Stimulated activated CD8-positive, alpha-beta memory T cell treated with anti-CD3 and anti-CD28 coated beads, Interleukin-7, amount 100 ng/mL, for 4 hours (primary cell): Measurements from ENCODE around the gene ZFHX3.

Source experiments
- DNase-seq, 2 donors: peaks; one replicate each; pipeline ENCODE4 v3.0.0-alpha.2; 2020; ENCODE audit warnings: low read depth in 2 of 2

Gene ZFHX3

GRCh38 chr16:72798264-72798663, 249.7 kb downstream of the ZFHX3 start:
- no peak for DNase-seq

DNA sequence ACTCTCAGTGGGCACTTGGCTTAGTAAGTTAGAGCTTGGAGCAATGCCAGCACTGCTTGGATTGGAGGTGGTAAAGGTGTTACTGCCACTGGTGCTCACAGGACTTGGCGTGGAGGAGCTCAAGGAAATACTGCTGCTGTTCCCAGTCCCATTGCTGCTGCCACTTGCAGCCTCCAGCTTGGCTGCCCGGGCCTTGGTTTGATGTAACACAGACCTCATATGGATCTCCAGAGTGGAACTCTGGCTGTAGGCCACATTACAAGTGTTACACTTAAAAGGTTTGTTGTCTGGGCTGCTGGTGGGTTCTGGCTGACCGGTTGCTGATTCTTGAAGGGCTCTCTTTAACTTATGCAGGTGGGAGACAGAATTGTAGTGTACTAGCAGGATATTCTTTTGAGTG, 250.3 kb downstream of the ZFHX3 start:
- no peak for DNase-seq

GRCh38 chr16:72796222-72796621, 251.7 kb downstream of the ZFHX3 start:
- no peak for DNase-seq

GRCh38 chr16:72794986-72795385, 252.9 kb downstream of the ZFHX3 start:
- no peak for DNase-seq

GRCh38 chr16:72794319-72794718, 253.6 kb downstream of the ZFHX3 start:
- no peak for DNase-seq

DNA sequence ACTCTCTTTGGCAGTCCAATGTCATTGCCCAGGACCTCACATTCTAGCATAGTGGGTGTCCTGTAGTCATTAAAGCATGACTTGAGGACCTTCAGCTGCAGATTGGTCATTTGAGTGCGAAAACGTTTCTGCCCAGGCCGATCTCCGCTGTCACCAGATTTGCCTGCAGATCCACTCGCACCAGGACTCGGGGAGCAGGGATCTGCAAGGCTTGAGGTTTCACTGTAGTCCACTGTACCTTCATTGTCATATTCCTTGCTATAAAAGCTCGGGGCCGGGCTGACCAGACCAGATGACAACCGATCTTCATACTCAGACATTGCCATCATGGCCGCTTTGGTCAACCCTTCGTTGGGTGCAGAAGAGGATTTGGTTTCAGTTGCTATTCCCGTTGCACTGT, 254.2 kb downstream of the ZFHX3 start:
- no peak for DNase-seq

- DNase-seq = no peak
Observed at GRCh38 chr16:72793017-72793416, 254.9 kb downstream of the ZFHX3 start.

GRCh38 chr16:72791786-72792185, 256.1 kb downstream of the ZFHX3 start:
- DNase-seq = no peak

DNA sequence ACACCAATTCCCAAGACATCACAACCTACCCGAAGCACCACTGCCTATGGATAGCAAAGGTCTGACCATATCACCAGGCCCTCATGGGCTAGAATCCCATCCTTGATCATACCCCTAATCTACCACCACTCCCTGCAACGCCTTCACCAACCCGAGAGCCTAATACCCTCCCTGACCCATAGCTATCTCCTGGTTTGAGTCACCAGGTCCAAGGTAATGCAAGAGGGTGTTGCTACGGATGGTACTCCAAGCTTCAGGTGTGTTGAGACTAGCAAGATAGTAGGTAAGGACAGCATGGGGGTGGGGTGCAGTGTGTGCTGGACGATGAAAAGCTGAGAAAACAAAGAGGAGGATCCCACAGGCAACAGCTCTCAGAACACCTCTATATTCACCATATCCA, 258.0 kb downstream of the ZFHX3 start:
- no peak for DNase-seq

DNA sequence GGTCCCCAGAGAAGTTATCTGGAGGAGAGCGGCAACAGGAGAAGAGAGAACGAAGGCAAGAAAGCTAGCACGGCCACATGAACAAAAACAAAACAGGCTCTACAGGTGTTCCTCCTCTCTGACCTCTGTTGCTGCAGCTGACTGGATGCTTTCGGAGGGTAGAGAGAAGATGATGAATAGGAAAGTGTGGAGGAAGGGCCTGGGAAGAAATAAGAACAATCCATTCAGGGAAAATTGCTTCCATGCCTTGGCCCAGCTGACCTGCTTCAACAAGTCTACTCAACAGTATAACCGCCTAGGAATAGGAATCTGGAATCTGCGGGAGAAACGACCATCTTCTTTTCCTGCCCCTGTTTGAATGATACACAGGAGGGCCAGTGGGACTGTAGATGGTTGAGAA, 258.5 kb downstream of the ZFHX3 start:
- no peak for DNase-seq

DNA sequence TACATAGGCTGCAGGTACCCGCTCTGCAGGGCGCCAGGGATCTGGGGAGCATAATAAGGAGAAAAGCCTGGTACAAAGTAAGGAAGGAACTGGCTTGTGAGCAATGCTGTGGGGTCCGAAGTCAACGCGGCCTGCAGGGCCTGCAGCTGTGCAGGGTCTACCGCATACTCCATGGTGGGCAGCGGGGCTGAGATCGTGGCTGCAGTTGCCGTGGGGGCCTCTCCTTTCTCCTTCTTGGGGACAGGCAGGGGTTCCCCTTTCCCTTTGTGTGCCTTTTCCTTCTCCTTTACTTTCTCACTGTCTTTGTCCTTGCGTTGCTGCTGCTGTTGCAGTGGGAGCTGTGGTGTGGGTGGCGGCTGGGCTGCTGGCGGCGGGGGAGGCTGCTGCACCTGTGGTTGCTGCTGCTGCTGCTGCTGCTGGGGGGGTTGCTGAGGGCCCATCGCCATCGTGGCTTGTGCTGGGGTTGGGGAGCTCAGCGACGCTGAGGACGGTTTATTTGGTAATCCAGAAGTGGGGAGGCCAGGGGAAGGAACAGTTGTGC, 259.6 kb downstream of the ZFHX3 start:
- no peak for DNase-seq

DNA sequence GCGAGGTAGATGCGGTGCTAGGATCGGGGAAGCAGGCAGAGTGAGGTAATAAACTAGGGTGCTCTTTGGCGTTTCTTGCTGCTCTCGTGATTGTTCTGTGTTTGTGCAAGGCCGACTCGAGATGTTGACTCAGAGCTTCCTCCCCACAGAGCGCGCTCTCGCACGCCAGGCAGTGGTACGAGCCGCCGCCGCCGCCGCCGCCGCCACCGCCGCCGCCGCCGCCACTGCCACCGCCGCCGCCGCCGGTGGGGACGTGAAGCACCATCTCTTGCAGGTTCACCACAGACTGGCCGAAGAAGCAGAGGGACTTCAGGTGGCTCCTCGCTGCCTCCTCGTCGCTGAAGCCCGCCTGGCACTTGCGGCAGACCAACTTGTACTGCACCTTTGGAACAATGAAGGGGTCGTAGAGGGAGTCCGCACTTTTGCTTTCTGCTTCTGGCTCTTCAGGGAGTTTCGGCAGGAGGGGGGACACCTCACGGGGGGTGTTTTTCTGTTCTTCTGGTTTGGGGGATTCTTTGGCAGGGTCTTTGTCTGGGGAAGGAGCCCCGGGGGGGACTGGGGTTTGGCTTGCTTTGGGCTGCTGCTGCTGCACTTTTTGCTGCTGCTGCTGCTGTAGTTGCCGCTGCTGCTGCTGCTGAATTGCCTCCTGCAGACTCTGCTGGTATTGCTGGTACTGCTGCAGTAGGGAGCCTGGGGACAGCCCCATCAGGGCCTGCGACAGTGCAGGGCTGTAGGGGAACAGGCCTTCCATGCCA, 260.2 kb downstream of the ZFHX3 start:
- peak; percentile 12 to 56 for DNase-seq

- DNase-seq = no peak
Observed at GRCh38 chr16:72787130-72787513, 260.8 kb downstream of the ZFHX3 start.

- DNase-seq = no peak
Observed at GRCh38 chr16:72786606-72787005, 261.3 kb downstream of the ZFHX3 start.

DNA sequence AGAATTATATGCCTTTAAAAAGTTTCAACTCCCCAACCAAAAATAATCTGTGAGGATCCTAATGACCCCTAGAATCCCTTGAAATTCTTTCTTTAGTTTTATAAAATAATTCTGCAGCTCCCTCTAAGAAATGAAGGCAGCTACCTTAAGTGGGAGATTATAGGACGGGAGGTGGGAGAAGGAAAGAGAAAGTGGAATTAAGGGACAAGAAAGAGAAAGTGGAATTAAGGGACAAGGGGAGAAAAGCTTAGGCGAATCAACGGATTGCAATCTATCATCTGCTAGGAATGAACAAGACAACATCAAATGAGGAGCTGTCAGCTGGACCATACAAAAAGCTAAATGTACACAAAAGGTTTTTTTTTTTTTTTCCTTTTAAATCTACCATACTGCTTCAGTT, 262.0 kb downstream of the ZFHX3 start:
- DNase-seq = no peak

DNA sequence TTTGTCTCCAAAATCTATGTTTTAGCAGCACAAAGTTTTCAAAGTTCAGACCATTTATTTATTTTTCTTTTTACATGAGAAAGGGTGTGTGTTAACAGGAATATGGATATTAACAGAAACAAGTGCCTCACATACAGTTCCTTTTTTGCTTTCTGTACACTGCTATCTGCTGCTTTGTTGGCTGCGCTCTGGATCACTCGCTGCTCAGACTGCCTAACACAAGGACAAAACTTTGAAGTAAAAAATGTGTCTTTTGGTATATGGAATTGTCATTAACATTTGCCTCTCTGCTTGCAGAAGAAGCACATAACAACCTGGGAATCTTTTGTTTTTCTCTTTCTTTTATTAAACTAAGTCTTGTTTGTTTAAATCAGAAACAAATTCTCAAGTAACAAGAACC, 262.8 kb downstream of the ZFHX3 start:
- DNase-seq = no peak

DNA sequence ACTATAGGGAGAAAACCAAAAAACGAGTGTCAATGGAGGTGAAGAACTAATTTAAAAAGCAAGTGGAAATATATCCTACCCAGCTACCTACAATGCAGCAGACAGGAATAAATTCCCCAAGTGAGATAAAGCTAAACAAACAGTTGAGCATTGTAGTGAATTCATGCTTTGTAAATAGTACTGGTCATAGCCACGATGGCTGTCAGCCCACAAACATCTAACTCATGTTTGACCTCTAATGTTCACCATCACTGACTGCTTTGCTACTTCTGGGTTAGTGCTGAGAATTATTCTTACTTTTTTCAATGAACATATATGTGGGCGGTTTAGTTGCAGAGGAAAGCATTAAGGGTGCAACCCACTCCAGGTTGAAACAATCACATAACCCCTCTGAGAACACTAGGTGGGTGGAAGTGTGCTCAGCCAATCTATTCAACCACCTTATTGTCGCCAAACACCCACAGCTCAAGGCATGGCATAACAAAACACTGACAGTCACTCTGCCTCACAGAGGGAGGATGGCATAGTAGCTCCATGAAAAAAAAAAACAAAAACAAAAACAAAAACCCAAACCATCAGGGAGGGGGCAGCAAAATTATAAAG, 264.1 kb downstream of the ZFHX3 start:
- DNase-seq = no peak

- no peak for DNase-seq
Observed at GRCh38 chr16:72769876-72770275, 278.1 kb downstream of the ZFHX3 start.

GRCh38 chr16:72768591-72768990, 279.3 kb downstream of the ZFHX3 start:
- no peak for DNase-seq

DNA sequence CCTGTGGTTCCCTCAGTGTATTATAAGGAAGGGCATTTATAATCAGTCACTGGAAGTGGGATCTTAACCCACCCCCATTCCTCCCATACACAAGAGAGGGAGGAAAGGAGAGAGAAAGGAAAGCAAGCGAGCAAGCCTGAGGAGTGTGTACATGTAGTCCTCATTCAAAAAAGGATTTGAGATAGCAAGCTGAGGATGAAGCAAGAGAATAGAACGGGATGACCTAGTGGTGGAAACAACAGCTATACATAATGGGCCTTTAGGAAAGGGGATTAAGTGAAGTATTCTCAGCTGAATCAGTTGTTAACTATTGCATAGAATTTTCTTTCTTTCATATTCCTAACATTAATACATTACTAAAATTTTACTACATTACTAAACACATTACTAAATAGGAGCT, 281.4 kb downstream of the ZFHX3 start:
- DNase-seq = no peak

DNA sequence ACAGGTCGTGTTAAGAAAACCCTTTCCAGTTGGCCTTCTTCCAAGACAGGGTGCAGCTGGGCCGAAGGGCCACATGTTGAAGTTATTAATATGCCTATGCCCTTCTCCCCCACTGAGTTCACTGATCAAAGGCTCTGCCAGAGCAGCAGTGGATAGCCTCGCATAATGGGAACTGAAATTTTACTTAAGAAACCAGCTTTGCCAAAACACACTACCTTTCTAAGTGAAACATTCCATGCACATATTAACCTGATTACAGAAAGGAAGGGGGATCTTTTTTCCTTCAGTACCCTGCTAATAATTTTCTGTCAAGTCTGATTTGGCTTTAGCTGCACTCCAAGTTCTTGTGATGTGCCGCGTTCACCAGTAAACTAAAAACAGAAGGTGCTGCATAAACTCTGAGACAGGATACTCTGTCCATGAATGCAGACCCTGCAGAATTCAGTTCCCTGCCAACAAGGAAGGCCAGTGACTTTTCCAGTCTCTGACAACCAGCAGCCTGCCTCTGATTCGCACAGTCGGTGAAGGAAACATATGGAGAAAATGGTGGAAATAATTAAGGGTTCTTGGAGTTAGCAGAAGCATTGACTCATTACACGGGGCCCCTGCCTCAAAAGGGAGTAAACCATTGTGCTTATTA, 283.8 kb downstream of the ZFHX3 start:
- no peak for DNase-seq

- DNase-seq = no peak
Observed at GRCh38 chr16:72760581-72760980, 287.3 kb downstream of the ZFHX3 start.

GRCh38 chr16:72753881-72754280, 294.0 kb downstream of the ZFHX3 start:
- DNase-seq = no peak
